CD4-positive, alpha-beta T cell treated with Interleukin-6 for 4 hours (primary cell): ENCODE measurements around the gene TOP1.

ENCODE experiments used
- DNase-seq: peaks from one replicate; pipeline ENCODE4 v3.0.0-alpha.2; 2020; ENCODE audit warnings: mixed read lengths

Gene TOP1

GRCh38 chr20:41004531-41005360, 23.9 kb upstream of the TOP1 start:
- no peak for DNase-seq

- DNase-seq, result no peak
These were observed 23.3 kb upstream of the TOP1 start for GRCh38 chr20:41005361-41005729.

- no peak for DNase-seq
These were observed 22.3 kb upstream of the TOP1 start for GRCh38 chr20:41006126-41006935.

GRCh38 chr20:41006936-41007474, 21.6 kb upstream of the TOP1 start:
- DNase-seq, result no peak

GRCh38 chr20:41007481-41007880, 21.1 kb upstream of the TOP1 start:
- DNase-seq, result no peak

- DNase-seq, result no peak
These were observed 18.7 kb upstream of the TOP1 start for GRCh38 chr20:41009946-41010345.

GRCh38 chr20:41011551-41012067, 17.0 kb upstream of the TOP1 start:
- no peak for DNase-seq

GRCh38 chr20:41014561-41015088, 14.0 kb upstream of the TOP1 start:
- no peak for DNase-seq

GRCh38 chr20:41017448-41018042, 11.1 kb upstream of the TOP1 start:
- no peak for DNase-seq

- DNase-seq, result no peak
These were observed 10.5 kb upstream of the TOP1 start for GRCh38 chr20:41018153-41018552.

GRCh38 chr20:41023549-41023948, 5.1 kb upstream of the TOP1 start:
- DNase-seq, result no peak

GRCh38 chr20:41027366-41027765, 1.3 kb upstream of the TOP1 start:
- DNase-seq, result no peak

- no peak for DNase-seq
These were observed 707 bp upstream of the TOP1 start for GRCh38 chr20:41027872-41028358.

GRCh38 chr20:41029150-41029901, 704 bp downstream of the TOP1 start:
- DNase-seq, result peak; percentile 39

GRCh38 chr20:41030061-41030460, 1.4 kb downstream of the TOP1 start:
- no peak for DNase-seq

- no peak for DNase-seq
These were observed 2.1 kb downstream of the TOP1 start for GRCh38 chr20:41030531-41031242.

- DNase-seq, result no peak
These were observed 2.6 kb downstream of the TOP1 start for GRCh38 chr20:41031243-41031619.

GRCh38 chr20:41032271-41032670, 3.6 kb downstream of the TOP1 start:
- no peak for DNase-seq

GRCh38 chr20:41034239-41034638, 5.6 kb downstream of the TOP1 start:
- DNase-seq, result no peak

- DNase-seq, result no peak
These were observed 6.6 kb downstream of the TOP1 start for GRCh38 chr20:41035207-41035606.

- no peak for DNase-seq
These were observed 8.6 kb downstream of the TOP1 start for GRCh38 chr20:41037179-41037578.
